Uterus (tissue), 2 donors: ENCODE measurements around the gene SCN3B.

Source experiments
- CTCF ChIP-seq, 4 experiments: fragments of 200-600 bp in 2 of 4; fragments of 450-650 bp in 2 of 4; sonication (generic) in 2 of 4; IDR thresholded peaks; one replicate each; pipeline ENCODE4 v1.5.1; 2016 to 2019; ENCODE audit warnings: antibody characterized with exemption in 4 of 4, mild to moderate bottlenecking in 2 of 4, moderate library complexity in 1 of 4
- POLR2A ChIP-seq, 2 donors: fragments of 450-650 bp; IDR thresholded peaks; one replicate each; pipeline ENCODE4 v1.6.1; 2016; ENCODE audit warnings: antibody characterized with exemption in 2 of 2, mild to moderate bottlenecking in 1 of 2, moderate library complexity in 1 of 2

GRCh38 chr11:123579482-123579812 lies 75.0 kb downstream of the SCN3B start:
- TF ChIP-seq POLR2A (IDR thresholded peaks at IDR 0.05): no peak
- no peak for TF ChIP-seq CTCF (IDR thresholded peaks at IDR 0.05)
